HL-60 (cell line): ENCODE results near the gene LINGO1.

ENCODE experiments used
- DNase-seq, 2 experiments: peaks; one replicate each; pipeline ENCODE4 v3.0.0-alpha.2; 2010 to 2020; ENCODE audit warnings: low read depth in 1 of 2, low spot score in 1 of 2
- H3K27ac ChIP-seq: fragments of 250-450 bp; sonication (Bioruptor Pico); replicated peaks from 2 replicates; pipeline ENCODE4 v1.5.1; 2020; ENCODE audit warnings: mild to moderate bottlenecking, moderate library complexity
- H3K27me3 ChIP-seq: fragments of 250-450 bp; sonication (Bioruptor Pico); 2 replicates; pipeline ENCODE4 v1.5.1; 2021; ENCODE audit warnings: mild to moderate bottlenecking, moderate library complexity; ENCODE audit not compliant: insufficient read depth, poor library complexity, severe bottlenecking
- H3K4me3 ChIP-seq: replicated peaks from 2 replicates; pipeline ENCODE4 v1.5.1; 2011; ENCODE audit warnings: mild to moderate bottlenecking, control low read depth, low read length; ENCODE audit not compliant: insufficient read depth
- GABPA ChIP-seq: IDR thresholded peaks from 2 replicates; pipeline ENCODE4 v1.6.1; 2012; ENCODE audit warnings: low read depth
- POLR2AphosphoS5 ChIP-seq: IDR thresholded peaks from 2 replicates; pipeline ENCODE4 v1.6.1; 2012; ENCODE audit warnings: low read depth
- SPI1 ChIP-seq: IDR thresholded peaks from 2 replicates; pipeline ENCODE4 v1.6.1; 2012; ENCODE audit warnings: low read depth, mild to moderate bottlenecking, borderline replicate concordance
- TF ChIP-seq, protein P1 (sequence below): IDR thresholded peaks from one replicate; pipeline ENCODE4 v1.5.1; 2011; ENCODE audit warnings: low read length, control low read depth, inconsistent platforms; ENCODE audit not compliant: insufficient read depth
- TF ChIP-seq, protein P2 (sequence below): IDR thresholded peaks from 2 replicates; pipeline ENCODE4 v1.6.1; 2012; ENCODE audit warnings: low read depth; ENCODE audit not compliant: insufficient replicate concordance

LINGO1 gene

DNA sequence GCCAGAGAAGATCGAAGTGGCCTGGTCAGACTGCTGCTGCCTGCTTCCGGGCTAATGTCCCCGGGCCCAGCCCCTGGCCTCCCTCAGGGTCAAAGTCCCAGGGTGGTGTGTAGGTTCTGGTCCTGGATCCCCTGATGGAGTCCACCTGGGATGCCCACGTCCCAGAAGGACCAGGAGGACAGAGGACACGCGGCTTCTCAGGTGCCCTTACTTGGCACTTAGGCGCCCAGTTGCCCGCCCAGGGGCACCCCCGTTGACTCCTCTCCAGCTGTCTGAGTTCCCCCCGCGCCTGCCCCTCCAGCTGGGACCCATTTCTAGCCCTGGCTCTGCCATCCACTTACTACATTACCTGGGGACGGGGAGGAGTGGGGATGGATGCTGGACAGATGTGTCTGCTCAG lies 44.6 kb downstream of the LINGO1 start:
- Histone ChIP-seq H3K27ac (no peak overlapping the region), H3K27me3 (no peaks in the 10 kb centered on the region), H3K4me3 (no peak overlapping the region)
- no peak for DNase-seq
- TF ChIP-seq SPI1 (no peak), POLR2AphosphoS5 (no peak), GABPA (no peak)
- TF ChIP-seq, protein P1, sequence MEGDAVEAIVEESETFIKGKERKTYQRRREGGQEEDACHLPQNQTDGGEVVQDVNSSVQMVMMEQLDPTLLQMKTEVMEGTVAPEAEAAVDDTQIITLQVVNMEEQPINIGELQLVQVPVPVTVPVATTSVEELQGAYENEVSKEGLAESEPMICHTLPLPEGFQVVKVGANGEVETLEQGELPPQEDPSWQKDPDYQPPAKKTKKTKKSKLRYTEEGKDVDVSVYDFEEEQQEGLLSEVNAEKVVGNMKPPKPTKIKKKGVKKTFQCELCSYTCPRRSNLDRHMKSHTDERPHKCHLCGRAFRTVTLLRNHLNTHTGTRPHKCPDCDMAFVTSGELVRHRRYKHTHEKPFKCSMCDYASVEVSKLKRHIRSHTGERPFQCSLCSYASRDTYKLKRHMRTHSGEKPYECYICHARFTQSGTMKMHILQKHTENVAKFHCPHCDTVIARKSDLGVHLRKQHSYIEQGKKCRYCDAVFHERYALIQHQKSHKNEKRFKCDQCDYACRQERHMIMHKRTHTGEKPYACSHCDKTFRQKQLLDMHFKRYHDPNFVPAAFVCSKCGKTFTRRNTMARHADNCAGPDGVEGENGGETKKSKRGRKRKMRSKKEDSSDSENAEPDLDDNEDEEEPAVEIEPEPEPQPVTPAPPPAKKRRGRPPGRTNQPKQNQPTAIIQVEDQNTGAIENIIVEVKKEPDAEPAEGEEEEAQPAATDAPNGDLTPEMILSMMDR: no peak
- TF ChIP-seq, protein P2, sequence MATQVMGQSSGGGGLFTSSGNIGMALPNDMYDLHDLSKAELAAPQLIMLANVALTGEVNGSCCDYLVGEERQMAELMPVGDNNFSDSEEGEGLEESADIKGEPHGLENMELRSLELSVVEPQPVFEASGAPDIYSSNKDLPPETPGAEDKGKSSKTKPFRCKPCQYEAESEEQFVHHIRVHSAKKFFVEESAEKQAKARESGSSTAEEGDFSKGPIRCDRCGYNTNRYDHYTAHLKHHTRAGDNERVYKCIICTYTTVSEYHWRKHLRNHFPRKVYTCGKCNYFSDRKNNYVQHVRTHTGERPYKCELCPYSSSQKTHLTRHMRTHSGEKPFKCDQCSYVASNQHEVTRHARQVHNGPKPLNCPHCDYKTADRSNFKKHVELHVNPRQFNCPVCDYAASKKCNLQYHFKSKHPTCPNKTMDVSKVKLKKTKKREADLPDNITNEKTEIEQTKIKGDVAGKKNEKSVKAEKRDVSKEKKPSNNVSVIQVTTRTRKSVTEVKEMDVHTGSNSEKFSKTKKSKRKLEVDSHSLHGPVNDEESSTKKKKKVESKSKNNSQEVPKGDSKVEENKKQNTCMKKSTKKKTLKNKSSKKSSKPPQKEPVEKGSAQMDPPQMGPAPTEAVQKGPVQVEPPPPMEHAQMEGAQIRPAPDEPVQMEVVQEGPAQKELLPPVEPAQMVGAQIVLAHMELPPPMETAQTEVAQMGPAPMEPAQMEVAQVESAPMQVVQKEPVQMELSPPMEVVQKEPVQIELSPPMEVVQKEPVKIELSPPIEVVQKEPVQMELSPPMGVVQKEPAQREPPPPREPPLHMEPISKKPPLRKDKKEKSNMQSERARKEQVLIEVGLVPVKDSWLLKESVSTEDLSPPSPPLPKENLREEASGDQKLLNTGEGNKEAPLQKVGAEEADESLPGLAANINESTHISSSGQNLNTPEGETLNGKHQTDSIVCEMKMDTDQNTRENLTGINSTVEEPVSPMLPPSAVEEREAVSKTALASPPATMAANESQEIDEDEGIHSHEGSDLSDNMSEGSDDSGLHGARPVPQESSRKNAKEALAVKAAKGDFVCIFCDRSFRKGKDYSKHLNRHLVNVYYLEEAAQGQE: no peak

DNA sequence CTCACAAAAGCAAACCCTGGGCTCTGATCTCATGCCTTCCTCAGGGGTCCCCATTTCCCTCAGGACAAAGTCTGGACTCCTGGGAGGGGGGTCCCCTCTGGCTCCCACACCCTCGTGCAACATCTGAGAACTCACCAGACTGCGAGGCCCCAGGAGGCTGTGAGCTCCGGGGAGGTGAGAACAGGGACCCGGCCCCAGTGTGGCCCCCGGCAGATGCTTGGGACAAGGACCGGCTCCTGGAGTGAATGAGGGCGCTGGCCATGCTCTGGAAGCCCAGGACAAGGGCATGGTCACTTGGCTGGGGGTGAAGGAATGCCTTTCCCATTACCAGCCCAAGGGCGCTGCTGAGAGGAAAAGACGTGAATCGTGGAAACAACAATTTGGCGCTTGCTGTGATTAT lies 48.0 kb downstream of the LINGO1 start:
- no peak overlapping the region for H3K27ac ChIP-seq
- TF ChIP-seq POLR2AphosphoS5 (no peak), GABPA (no peak), SPI1 (no peak)
- TF ChIP-seq, protein P2: no peak
- TF ChIP-seq, protein P1: no peak
- no peak for DNase-seq
- H3K4me3 ChIP-seq: no peak overlapping the region
- no peaks in the 10 kb centered on the region for H3K27me3 ChIP-seq

DNA sequence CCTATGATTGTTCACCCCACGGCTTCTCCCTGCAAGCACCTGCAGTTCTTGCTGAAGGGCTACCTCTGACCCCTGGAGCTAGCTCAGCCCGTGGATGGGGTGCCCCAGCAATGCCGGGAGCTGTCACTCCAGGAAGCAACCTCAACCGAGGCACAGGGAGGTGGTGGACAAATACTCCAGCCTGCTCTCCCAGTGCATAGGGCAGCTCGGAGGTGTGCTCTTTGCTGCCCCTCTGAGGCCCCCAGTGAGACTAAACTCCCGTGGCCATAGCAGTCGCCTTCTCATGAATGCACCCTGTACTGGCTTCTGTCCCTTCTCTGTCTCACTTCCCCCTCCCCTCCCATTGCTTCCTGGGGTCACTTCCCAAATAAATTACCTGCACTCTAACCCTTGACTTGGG lies 48.5 kb downstream of the LINGO1 start:
- no peak overlapping the region for H3K4me3 ChIP-seq
- H3K27ac ChIP-seq: no peak overlapping the region
- no peak for TF ChIP-seq POLR2AphosphoS5
- TF ChIP-seq, protein P2: no peak
- TF ChIP-seq GABPA: no peak
- TF ChIP-seq SPI1: no peak
- TF ChIP-seq, protein P1: no peak
- DNase-seq: no peak
- H3K27me3 ChIP-seq: no peaks in the 10 kb centered on the region
